Adrenal gland (tissue), 12 donors: Measurements from ENCODE around the gene ZNF354B. TPM values are rescaled to one million over a fixed set of nuclear protein-coding genes. Genes with fewer than 3 reads are reported as not detected.

Experiments used
- DNase-seq, 7 donors: peaks; one replicate each; pipeline ENCODE4 v3.0.0-alpha.2; 2019 to 2020
- H3K27ac ChIP-seq, 5 donors: fragments of 200-600 bp; sonication (generic) in 4 of 5; 1 replicate in 3 of 5; 2 replicates in 2 of 5; pipeline versions ENCODE4 v1.5.1 to v1.8.0; 2016 to 2020; ENCODE audit warnings: mild to moderate bottlenecking in 1 of 5
- H3K27me3 ChIP-seq: fragments of 200-600 bp; 2 replicates; pipeline ENCODE4 v1.8.0; 2021
- H3K36me3 ChIP-seq, 2 donors: fragments of 200-600 bp; replicated peaks in 1 of 2; 1 replicate in 1 of 2; 2 replicates in 1 of 2; pipeline versions ENCODE4 v1.5.1 to v1.8.0; 2018 to 2022
- H3K4me1 ChIP-seq, 2 donors: fragments of 200-600 bp; replicated peaks in 1 of 2; 1 replicate in 1 of 2; 2 replicates in 1 of 2; pipeline versions ENCODE4 v1.5.1 to v1.8.0; 2018 to 2021
- H3K4me3 ChIP-seq, 4 donors: fragments of 200-600 bp; sonication (generic) in 3 of 4; one replicate each; pipeline ENCODE4 v1.5.1; 2016 to 2018
- H3K9me3 ChIP-seq, 3 donors: fragments of 200-600 bp; sonication (generic) in 1 of 3; replicated peaks in 1 of 3; 1 replicate in 2 of 3; 2 replicates in 1 of 3; pipeline versions ENCODE4 v1.5.1 to v1.8.0; 2016 to 2021
- POLR2A ChIP-seq, 2 donors: fragments of 450-650 bp; IDR thresholded peaks; one replicate each; pipeline ENCODE4 v1.6.1; 2017; ENCODE audit warnings: antibody characterized with exemption in 2 of 2, mild to moderate bottlenecking in 2 of 2, moderate library complexity in 1 of 2
- WGBS, 4 donors: extraction: QIAGEN DNeasy Blood & Tissue Kit in 2 of 4; methylation state at CpG; one replicate each; pipeline versions ENCODE4 v1.1.5 to v1.1.7; 2013 to 2017; 5-methylcytosine and 5-hydroxymethylcytosine counted together
- intact Hi-C, 2 donors: fragments of 100-400 bp; cut with DNase I; formaldehyde crosslinking; loops; one replicate each; pipeline versions ENCODE4 v1.14.1 to v1.15.0; 2022 to 2023
- polyA plus RNA-seq, 3 donors: library from polyadenylated mRNA; stranded (reverse); fragments of 200-250 nt in 2 of 3; fragments of 350-450 nt in 1 of 3; fragmentation: Illumina TruSeq in 1 of 3; extraction: RNeasy Lipid Tissue Mini Kit (QIAGEN cat#74804) in 1 of 3; gene quantifications; one replicate each; pipeline ENCODE4 v1.2.3, GENCODE V29; 2013 to 2014
- small RNA-seq, 2 donors: library from RNA; depleted of rRNA; stranded (forward); fragments of <200 nt; gene quantifications; one replicate each; pipeline ENCODE3, GENCODE V24; 2016
- total RNA-seq, 9 donors: library from RNA; depleted of rRNA in 4 of 9; stranded (reverse); fragments of >200 nt in 4 of 9; fragments of 120-200 nt in 1 of 9; fragmentation: NEBNext Ultra II Directional in 1 of 9; extraction: Animal tissue kit (Norgen Biotek cat#: 25700) in 1 of 9; gene quantifications; one replicate each; pipeline versions ENCODE4 v1.1.0 to v1.2.4, GENCODE V29; 2013 to 2023
- TF ChIP-seq, protein P1 (sequence below), 6 experiments: fragments of 450-650 bp in 4 of 6; fragments of 200-600 bp in 2 of 6; sonication (generic) in 1 of 6; IDR thresholded peaks; 1 replicate in 5 of 6; 2 replicates in 1 of 6; pipeline versions ENCODE4 v1.5.1 to v1.8.0; 2016 to 2021; ENCODE audit warnings: antibody characterized with exemption in 6 of 6, mild to moderate bottlenecking in 2 of 6, moderate library complexity in 1 of 6
- donor health status: healthy with polysubstance abuse.
- donor health status: Bipolar disorder and iron deficiency.
- donor health status: DM: yes; HTN: yes; CAD: no.
- donor health status: DM: no; HTN: no; CAD: no.
- donor health status: DM: no; HTN: no; CAD: no.
- donor health status: DM: yes; HTN: yes; CAD: no.

Gene ZNF354B
- total and polyA plus RNA-seq, 12 donors: 2.7 to 20.9 (median 12.2) TPM

GRCh38 chr5:178902849-178903248 is 43.1 kb downstream of the ZNF354B start:
- Histone ChIP-seq H3K36me3 (no peaks in the 10 kb centered on the region), H3K4me3 (no peak overlapping the region), H3K4me1 (no peaks in the 10 kb centered on the region), H3K27ac (no peak overlapping the region), H3K27me3 (no peaks in the 10 kb centered on the region), H3K9me3 (no peaks in the 10 kb centered on the region)
- no peak for DNase-seq
- no peak for TF ChIP-seq POLR2A (IDR thresholded peaks at IDR 0.05)
- TF ChIP-seq, protein P1, sequence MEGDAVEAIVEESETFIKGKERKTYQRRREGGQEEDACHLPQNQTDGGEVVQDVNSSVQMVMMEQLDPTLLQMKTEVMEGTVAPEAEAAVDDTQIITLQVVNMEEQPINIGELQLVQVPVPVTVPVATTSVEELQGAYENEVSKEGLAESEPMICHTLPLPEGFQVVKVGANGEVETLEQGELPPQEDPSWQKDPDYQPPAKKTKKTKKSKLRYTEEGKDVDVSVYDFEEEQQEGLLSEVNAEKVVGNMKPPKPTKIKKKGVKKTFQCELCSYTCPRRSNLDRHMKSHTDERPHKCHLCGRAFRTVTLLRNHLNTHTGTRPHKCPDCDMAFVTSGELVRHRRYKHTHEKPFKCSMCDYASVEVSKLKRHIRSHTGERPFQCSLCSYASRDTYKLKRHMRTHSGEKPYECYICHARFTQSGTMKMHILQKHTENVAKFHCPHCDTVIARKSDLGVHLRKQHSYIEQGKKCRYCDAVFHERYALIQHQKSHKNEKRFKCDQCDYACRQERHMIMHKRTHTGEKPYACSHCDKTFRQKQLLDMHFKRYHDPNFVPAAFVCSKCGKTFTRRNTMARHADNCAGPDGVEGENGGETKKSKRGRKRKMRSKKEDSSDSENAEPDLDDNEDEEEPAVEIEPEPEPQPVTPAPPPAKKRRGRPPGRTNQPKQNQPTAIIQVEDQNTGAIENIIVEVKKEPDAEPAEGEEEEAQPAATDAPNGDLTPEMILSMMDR (IDR thresholded peaks at IDR 0.05): no peak
- WGBS, 4 donors: 61 to 96% (median 84%) methylated on average over 3 of the region's 3 CpGs
- intact Hi-C loops: no loop called here

DNA sequence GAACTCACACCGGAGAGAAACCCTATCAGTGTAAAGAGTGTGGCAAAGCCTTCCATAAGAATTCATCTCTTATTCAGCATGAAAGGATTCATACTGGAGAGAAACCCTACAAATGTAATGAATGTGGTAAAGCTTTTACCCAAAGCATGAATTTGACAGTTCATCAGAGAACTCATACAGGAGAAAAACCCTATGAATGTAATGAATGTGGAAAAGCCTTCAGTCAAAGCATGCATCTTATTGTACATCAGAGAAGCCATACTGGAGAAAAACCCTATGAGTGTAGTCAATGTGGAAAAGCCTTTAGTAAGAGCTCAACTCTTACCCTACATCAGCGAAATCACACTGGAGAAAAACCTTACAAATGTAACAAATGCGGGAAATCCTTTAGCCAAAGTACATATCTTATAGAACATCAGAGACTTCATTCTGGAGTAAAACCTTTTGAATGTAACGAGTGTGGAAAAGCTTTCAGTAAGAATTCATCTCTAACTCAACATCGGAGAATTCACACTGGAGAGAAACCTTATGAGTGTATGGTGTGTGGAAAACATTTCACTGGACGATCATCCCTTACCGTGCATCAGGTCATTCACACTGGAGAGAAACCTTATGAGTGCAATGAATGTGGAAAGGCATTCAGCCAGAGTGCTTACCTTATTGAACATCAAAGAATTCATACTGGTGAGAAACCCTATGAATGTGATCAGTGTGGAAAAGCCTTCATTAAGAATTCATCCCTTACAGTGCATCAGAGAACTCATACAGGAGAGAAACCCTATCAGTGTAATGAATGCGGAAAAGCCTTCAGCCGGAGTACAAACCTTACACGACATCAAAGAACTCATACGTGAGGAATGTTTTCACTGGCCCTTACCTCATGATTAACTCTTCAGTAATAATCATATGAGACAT is 72.3 kb downstream of the ZNF354B start:
- no peak overlapping the region for H3K27ac ChIP-seq
- TF ChIP-seq, protein P1 (IDR thresholded peaks at IDR 0.05): no peak
- no peak for TF ChIP-seq POLR2A (IDR thresholded peaks at IDR 0.05)
- intact Hi-C loops: no loop called here
- WGBS, 4 donors: 88 to 97% (median 94%) methylated on average over 11 of the region's 11 CpGs
- H3K27me3 ChIP-seq: no peaks in the 10 kb centered on the region
- no peaks in the 10 kb centered on the region for H3K36me3 ChIP-seq
- H3K4me3 ChIP-seq: no peak overlapping the region
- no peaks in the 10 kb centered on the region for H3K4me1 ChIP-seq
- DNase-seq: no peak
- H3K9me3 ChIP-seq: peaks cover 4 to 85% (median 30%) of the 10 kb centered on the region in 3 donors

Small RNAs within 50 kb of the gene (small RNA-seq; reads per million reads assigned to genes)
- gene AC126915.2: 0 reads per million in 2 donors
- 0 reads per million in 2 donors for gene AC126915.3

Other genes starting within 250 kb of the ZNF354B start
- 10 to 100 TPM in 8 of 9 donors, 1 to 10 TPM in 1; 7.3 to 45.8 (median 26.0) TPM for gene CLK4, start 232.9 kb upstream of the ZNF354B start, total RNA-seq
- gene CLK4, start 232.9 kb upstream of the ZNF354B start, polyA plus RNA-seq: 10 to 100 TPM; 15.1 to 57.0 (median 33.5) TPM
- 1 to 10 TPM; 3.1 to 9.2 (median 5.6) TPM for gene ZNF354A, start 129.3 kb upstream of the ZNF354B start, total RNA-seq
- gene ZNF354A, start 129.3 kb upstream of the ZNF354B start, polyA plus RNA-seq: 10 to 100 TPM in 2 of 3 donors, 1 to 10 TPM in 1; 8.5 to 18.7 (median 10.6) TPM
- 1 to 10 TPM in 3 of 9 donors, under 1 TPM in 6; 0.18 to 3.6 (median 0.69) TPM for gene ZFP2, start 36.0 kb downstream of the ZNF354B start, total RNA-seq
- gene ZFP2, start 36.0 kb downstream of the ZNF354B start, polyA plus RNA-seq: 1 to 10 TPM; 1.7 to 5.6 (median 2.2) TPM
- 1 to 10 TPM in 8 of 9 donors, under 1 TPM in 1; 0.54 to 2.2 (median 1.3) TPM for gene ZNF454, start 81.2 kb downstream of the ZNF354B start, total RNA-seq
- gene ZNF454, start 81.2 kb downstream of the ZNF354B start, polyA plus RNA-seq: 1 to 10 TPM in 1 of 3 donors, under 1 TPM in 2; 0.67 to 2.0 (median 0.90) TPM
- gene GRM6, start 135.4 kb downstream of the ZNF354B start, total RNA-seq: not detected
- under 1 TPM in 2 of 3 donors, not detected in 1; under 0.01 to 0.08 TPM for gene GRM6, start 135.4 kb downstream of the ZNF354B start, polyA plus RNA-seq
- gene ZNF879, start 163.9 kb downstream of the ZNF354B start, total RNA-seq: 1 to 10 TPM in 8 of 9 donors, under 1 TPM in 1; 0.24 to 5.2 (median 3.4) TPM
- gene ZNF879, start 163.9 kb downstream of the ZNF354B start, polyA plus RNA-seq: 1 to 10 TPM; 1.8 to 3.8 (median 2.8) TPM
- gene ZNF354C, start 200.4 kb downstream of the ZNF354B start, total RNA-seq: 1 to 10 TPM; 1.4 to 7.7 (median 3.7) TPM
- 1 to 10 TPM; 1.6 to 3.4 (median 1.6) TPM for gene ZNF354C, start 200.4 kb downstream of the ZNF354B start, polyA plus RNA-seq